A549 (cell line): ENCODE results near the gene PRDX2. TPM values are rescaled to one million over a fixed set of nuclear protein-coding genes. Genes with fewer than 3 reads are reported as not detected.

Experiments
- ATAC-seq, 2 experiments: fragments of 200-7000 bp in 1 of 2; fragments of >200 bp in 1 of 2; cut with Nextera tagmentation in 1 of 2; cut with Tn5 transposase in 1 of 2; 3 replicates each; pipeline versions ENCODE4 v1.8.0 to v1.9.1; 2018 to 2020; ENCODE audit warnings: mild to moderate bottlenecking in 1 of 2, moderate library complexity in 1 of 2
- CTCF ChIA-PET: fragments of 300-600 bp; sonication (Branson Sonifier 250); formaldehyde crosslinking; extraction: SDS; loops from one replicate; lab custom pipeline; 2021; ENCODE audit warnings: antibody characterized with exemption, inconsistent platforms; lab: Yijun Ruan, JAX
- POLR2A ChIA-PET: fragments of 350-600 bp; formaldehyde crosslinking; extraction: SDS; loops from one replicate; lab custom pipeline; 2021; ENCODE audit warnings: antibody characterized with exemption, inconsistent platforms; lab: Yijun Ruan, JAX
- DNase-seq, 2 experiments: peaks; one replicate each; pipeline versions ENCODE4 v3.0.0 to v3.0.0-alpha.2; 2011 to 2016; ENCODE audit warnings: low read depth in 1 of 2, low spot score in 1 of 2
- FAIRE-seq: peaks from 2 replicates; lab custom pipeline; 2011; peaks lifted over from hg19 to GRCh38; lab: Jason Lieb, UNC
- H3K27ac ChIP-seq, 2 experiments: fragments of >200 bp; sonication (Bioruptor Twin); formaldehyde crosslinking; 3 replicates each; pipeline ENCODE4 v1.5.1; 2016 to 2017
- H3K4me1 ChIP-seq: fragments of >200 bp; sonication (Bioruptor Twin); formaldehyde crosslinking; 3 replicates; pipeline ENCODE4 v1.6.1; 2016
- H3K4me2 ChIP-seq: fragments of >200 bp; sonication (Bioruptor Twin); formaldehyde crosslinking; 3 replicates; pipeline ENCODE4 v1.6.1; 2016
- H3K4me3 ChIP-seq: fragments of >200 bp; sonication (Bioruptor Twin); formaldehyde crosslinking; 3 replicates; pipeline ENCODE4 v1.5.1; 2016
- H3K9me3 ChIP-seq: fragments of >200 bp; sonication (Bioruptor Twin); formaldehyde crosslinking; 3 replicates; pipeline ENCODE4 v1.6.1; 2016
- BHLHE40 ChIP-seq: IDR thresholded peaks from 2 replicates; pipeline ENCODE4 v1.6.1; 2012; ENCODE audit warnings: low read depth, low read length, inconsistent platforms
- CHD2 ChIP-seq: fragments of 150-350 bp; IDR thresholded peaks from 2 replicates; pipeline ENCODE4 v1.6.1; 2014; ENCODE audit warnings: low read length; ENCODE audit not compliant: partially characterized antibody
- EHF ChIP-seq: fragments of 250-450 bp; sonication (Bioruptor Pico); IDR thresholded peaks from 2 replicates; pipeline ENCODE4 v1.5.0; 2020; ENCODE audit warnings: mild to moderate bottlenecking
- EHMT2 ChIP-seq: fragments of 200-600 bp; sonication (generic); IDR thresholded peaks from 2 replicates; pipeline ENCODE4 v1.6.1; 2016; ENCODE audit warnings: antibody characterized with exemption, low read depth, mild to moderate bottlenecking, moderate library complexity
- EP300 ChIP-seq, 2 experiments: fragments of >200 bp; sonication (Bioruptor Twin); formaldehyde crosslinking; IDR thresholded peaks; 2 replicates in 1 of 2; 3 replicates in 1 of 2; pipeline ENCODE4 v1.6.1; 2016 to 2017
- GATA3 ChIP-seq: IDR thresholded peaks from 2 replicates; pipeline ENCODE4 v1.6.1; 2012; ENCODE audit warnings: borderline replicate concordance
- HDAC2 ChIP-seq: fragments of 200-600 bp; sonication (generic); IDR thresholded peaks from 2 replicates; pipeline ENCODE4 v1.6.1; 2016
- HOXB13 ChIP-seq: fragments of 250-450 bp; sonication (Bioruptor Pico); IDR thresholded peaks from 2 replicates; pipeline ENCODE4 v1.5.0; 2020; ENCODE audit warnings: low read depth, mild to moderate bottlenecking, moderate library complexity
- HOXB5 ChIP-seq: fragments of 250-450 bp; sonication (Bioruptor Pico); IDR thresholded peaks from 2 replicates; pipeline ENCODE4 v1.5.0; 2020; ENCODE audit warnings: mild to moderate bottlenecking, moderate library complexity
- KDM1A ChIP-seq: fragments of 200-600 bp; sonication (generic); IDR thresholded peaks from 2 replicates; pipeline ENCODE4 v1.6.1; 2016; ENCODE audit warnings: low read depth, mild to moderate bottlenecking
- MAFK ChIP-seq: fragments of 450-650 bp; IDR thresholded peaks from 2 replicates; pipeline ENCODE4 v1.6.1; 2014; ENCODE audit not compliant: partially characterized antibody
- NR3C1 ChIP-seq: fragments of >200 bp; sonication (Bioruptor Twin); formaldehyde crosslinking; IDR thresholded peaks from 3 replicates; pipeline ENCODE4 v1.6.1; 2017
- POLR2A ChIP-seq: IDR thresholded peaks from 2 replicates; pipeline ENCODE4 v1.6.1; 2012; ENCODE audit warnings: mild to moderate bottlenecking, low read length
- RFX5 ChIP-seq: fragments of 450-650 bp; IDR thresholded peaks from 2 replicates; pipeline ENCODE4 v1.7.1; 2014; ENCODE audit warnings: antibody characterized with exemption, mild to moderate bottlenecking, moderate library complexity
- RNF2 ChIP-seq: fragments of 200-600 bp; sonication (generic); IDR thresholded peaks from 2 replicates; pipeline ENCODE4 v1.6.1; 2016; ENCODE audit warnings: low read depth, mild to moderate bottlenecking, antibody characterized with exemption, moderate library complexity, borderline replicate concordance
- SREBF2 ChIP-seq: fragments of 450-650 bp; IDR thresholded peaks from 2 replicates; pipeline ENCODE4 v1.6.1; 2014; ENCODE audit warnings: mild to moderate bottlenecking, moderate library complexity
- ZC3H11A ChIP-seq: fragments of 450-650 bp; IDR thresholded peaks from 2 replicates; pipeline ENCODE4 v1.6.1; 2014; ENCODE audit warnings: antibody characterized with exemption, mild to moderate bottlenecking
- ZFP36 ChIP-seq: fragments of 450-650 bp; IDR thresholded peaks from 2 replicates; pipeline ENCODE4 v1.6.1; 2014; ENCODE audit warnings: borderline replicate concordance; ENCODE audit not compliant: partially characterized antibody
- ZSCAN20 ChIP-seq: fragments of 250-450 bp; sonication (Bioruptor Pico); IDR thresholded peaks from 2 replicates; pipeline ENCODE4 v1.8.0; 2022; ENCODE audit warnings: mild to moderate bottlenecking, moderate library complexity
- WGBS: methylation state at CpG from one replicate; pipeline ENCODE4 v1.1.6; 2017; ENCODE audit errors: missing lambda C conversion rate; 5-methylcytosine and 5-hydroxymethylcytosine counted together
- polyA plus RNA-seq, 4 experiments: library from polyadenylated mRNA; depleted of rRNA in 3 of 4; stranded (reverse); fragments of >200 nt; fragmentation: RNase III in 1 of 4; extraction: RNeasy Plus Mini Kit Qiagen cat#74134 plus additional on column Dnase treatment in 1 of 4; gene quantifications; 2 replicates in 3 of 4; 3 replicates in 1 of 4; pipeline ENCODE4 v1.2.3, GENCODE V29; 2011 to 2017
- TF ChIP-seq, protein P1 (sequence below): fragments of 150-350 bp; IDR thresholded peaks from 2 replicates; pipeline ENCODE4 v1.6.1; 2014; ENCODE audit warnings: low read depth, mild to moderate bottlenecking, low read length
- TF ChIP-seq, protein P2 (sequence below): IDR thresholded peaks from 2 replicates; pipeline ENCODE4 v1.6.1; 2012
- TF ChIP-seq, protein P3 (sequence below): fragments of 250-450 bp; sonication (Bioruptor Pico); IDR thresholded peaks from 2 replicates; pipeline ENCODE4 v1.5.0; 2020; ENCODE audit warnings: low read depth, mild to moderate bottlenecking, moderate library complexity
- TF ChIP-seq, protein P4 (sequence below): IDR thresholded peaks from 2 replicates; pipeline ENCODE4 v1.6.1; 2012
- TF ChIP-seq, protein P5 (sequence below): fragments of 250-450 bp; sonication (Bioruptor Pico); IDR thresholded peaks from 2 replicates; pipeline ENCODE4 v1.5.0; 2021; ENCODE audit warnings: mild to moderate bottlenecking, moderate library complexity, borderline replicate concordance
- TF ChIP-seq, protein P6 (sequence below): fragments of >200 bp; sonication (Bioruptor Twin); formaldehyde crosslinking; IDR thresholded peaks from 2 replicates; pipeline ENCODE4 v1.6.1; 2016
- TF ChIP-seq, protein P7 (sequence below): fragments of >200 bp; sonication (Bioruptor Twin); formaldehyde crosslinking; IDR thresholded peaks from 3 replicates; pipeline ENCODE4 v1.6.1; 2016

PRDX2 gene
- polyA plus RNA-seq, 2 of the 4 experiments (the other 2 are of a cell fraction) = 0.57 to 0.84 TPM

DNA sequence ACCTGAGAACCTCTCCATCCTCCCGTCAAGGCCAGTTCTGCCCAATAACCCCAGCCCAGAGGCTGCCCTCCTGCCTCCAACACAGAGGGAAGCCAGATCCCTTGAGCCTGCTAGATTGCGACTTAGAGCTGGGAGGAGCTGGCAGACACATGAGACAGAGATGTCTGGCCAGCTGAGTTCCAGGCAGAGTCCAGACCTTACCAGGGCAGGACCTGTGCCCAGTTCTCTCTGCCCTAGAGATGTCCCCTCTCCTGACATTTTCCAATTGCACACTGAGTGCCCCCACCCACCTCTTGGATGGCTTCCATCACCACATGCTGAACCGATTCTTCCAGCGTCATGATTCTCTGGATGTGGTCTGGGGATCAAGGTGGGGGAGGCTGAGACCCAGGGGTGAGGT is 29.3 kb downstream of the PRDX2 start:
- FAIRE-seq (no peak), ATAC-seq (no peak), DNase-seq (no peak)
- Histone ChIP-seq H3K9me3 (no peaks in the 10 kb centered on the region), H3K4me3 (no peak overlapping the region), H3K4me2 (no peak overlapping the region), H3K27ac (no peak overlapping the region), H3K4me1 (peaks cover 15% of the 10 kb centered on the region; the same call in 2 of the 3 replicates)
- TF ChIP-seq NR3C1 = no peak
- no peak for TF ChIP-seq GATA3
- no peak for TF ChIP-seq EHMT2
- TF ChIP-seq, protein P1, sequence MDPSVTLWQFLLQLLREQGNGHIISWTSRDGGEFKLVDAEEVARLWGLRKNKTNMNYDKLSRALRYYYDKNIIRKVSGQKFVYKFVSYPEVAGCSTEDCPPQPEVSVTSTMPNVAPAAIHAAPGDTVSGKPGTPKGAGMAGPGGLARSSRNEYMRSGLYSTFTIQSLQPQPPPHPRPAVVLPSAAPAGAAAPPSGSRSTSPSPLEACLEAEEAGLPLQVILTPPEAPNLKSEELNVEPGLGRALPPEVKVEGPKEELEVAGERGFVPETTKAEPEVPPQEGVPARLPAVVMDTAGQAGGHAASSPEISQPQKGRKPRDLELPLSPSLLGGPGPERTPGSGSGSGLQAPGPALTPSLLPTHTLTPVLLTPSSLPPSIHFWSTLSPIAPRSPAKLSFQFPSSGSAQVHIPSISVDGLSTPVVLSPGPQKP = no peak
- TF ChIP-seq RNF2 = no peak
- TF ChIP-seq RFX5 = no peak
- no peak for TF ChIP-seq HDAC2
- TF ChIP-seq KDM1A = no peak
- TF ChIP-seq CHD2 = no peak
- TF ChIP-seq POLR2A = no peak
- TF ChIP-seq HOXB5 (CRISPR knock-in tag) = no peak
- TF ChIP-seq, protein P2, sequence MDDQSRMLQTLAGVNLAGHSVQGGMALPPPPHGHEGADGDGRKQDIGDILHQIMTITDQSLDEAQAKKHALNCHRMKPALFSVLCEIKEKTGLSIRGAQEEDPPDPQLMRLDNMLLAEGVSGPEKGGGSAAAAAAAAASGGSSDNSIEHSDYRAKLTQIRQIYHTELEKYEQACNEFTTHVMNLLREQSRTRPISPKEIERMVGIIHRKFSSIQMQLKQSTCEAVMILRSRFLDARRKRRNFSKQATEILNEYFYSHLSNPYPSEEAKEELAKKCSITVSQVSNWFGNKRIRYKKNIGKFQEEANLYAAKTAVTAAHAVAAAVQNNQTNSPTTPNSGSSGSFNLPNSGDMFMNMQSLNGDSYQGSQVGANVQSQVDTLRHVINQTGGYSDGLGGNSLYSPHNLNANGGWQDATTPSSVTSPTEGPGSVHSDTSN = no peak
- ChIA-PET CTCF (interaction anchor here (26.9 to 29.7 kb wide), 2 partner anchors 23 to 26 kb away, joined by 725 to 901 read pairs; partner anchors contain the start of genes BEST2, GET3, JUNB and PRDX2), POLR2A (no interaction called here)
- 79% methylated on average over 4 of the region's 4 CpGs for WGBS

DNA sequence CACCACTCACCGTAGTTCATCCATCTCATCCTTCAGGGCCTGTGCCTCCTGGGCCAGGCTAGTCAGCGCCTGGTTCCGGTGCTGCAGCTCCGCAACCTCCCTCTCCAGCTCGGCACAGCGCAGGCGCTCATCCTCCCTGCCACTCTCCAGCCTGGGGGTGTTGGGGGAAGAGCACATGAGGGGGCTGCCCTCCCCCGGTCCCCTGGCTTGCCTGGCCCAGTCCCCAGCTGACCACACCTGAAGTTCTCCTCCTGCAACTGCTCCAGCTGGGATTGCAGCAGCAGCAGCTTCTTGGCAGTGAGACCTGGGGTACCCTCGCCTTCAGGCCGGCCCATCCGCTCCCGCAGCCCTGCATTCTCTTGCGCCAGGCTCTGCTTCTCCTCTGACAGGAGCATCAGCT is 30.7 kb downstream of the PRDX2 start:
- no peaks in the 10 kb centered on the region for H3K9me3 ChIP-seq
- no peak overlapping the region for H3K4me2 ChIP-seq
- 83% methylated on average over 6 of the region's 13 CpGs for WGBS
- ATAC-seq (no peak), DNase-seq (no peak), FAIRE-seq (no peak)
- no peak overlapping the region for H3K27ac ChIP-seq
- H3K4me3 ChIP-seq = no peak overlapping the region
- peaks cover 12% of the 10 kb centered on the region; the same call in 2 of the 3 replicates for H3K4me1 ChIP-seq
- POLR2A ChIA-PET = no interaction called here
- CTCF ChIA-PET = interaction anchor here (1.6 to 29.7 kb wide), 3 partner anchors 22 to 77 kb away, joined by 7 to 901 read pairs (median 725); partner anchors contain the start of genes BEST2, GET3, JUNB and PRDX2
- TF ChIP-seq, protein P3, sequence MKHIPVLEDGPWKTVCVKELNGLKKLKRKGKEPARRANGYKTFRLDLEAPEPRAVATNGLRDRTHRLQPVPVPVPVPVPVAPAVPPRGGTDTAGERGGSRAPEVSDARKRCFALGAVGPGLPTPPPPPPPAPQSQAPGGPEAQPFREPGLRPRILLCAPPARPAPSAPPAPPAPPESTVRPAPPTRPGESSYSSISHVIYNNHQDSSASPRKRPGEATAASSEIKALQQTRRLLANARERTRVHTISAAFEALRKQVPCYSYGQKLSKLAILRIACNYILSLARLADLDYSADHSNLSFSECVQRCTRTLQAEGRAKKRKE (CRISPR knock-in tag) = no peak
- TF ChIP-seq RFX5 = no peak

DNA sequence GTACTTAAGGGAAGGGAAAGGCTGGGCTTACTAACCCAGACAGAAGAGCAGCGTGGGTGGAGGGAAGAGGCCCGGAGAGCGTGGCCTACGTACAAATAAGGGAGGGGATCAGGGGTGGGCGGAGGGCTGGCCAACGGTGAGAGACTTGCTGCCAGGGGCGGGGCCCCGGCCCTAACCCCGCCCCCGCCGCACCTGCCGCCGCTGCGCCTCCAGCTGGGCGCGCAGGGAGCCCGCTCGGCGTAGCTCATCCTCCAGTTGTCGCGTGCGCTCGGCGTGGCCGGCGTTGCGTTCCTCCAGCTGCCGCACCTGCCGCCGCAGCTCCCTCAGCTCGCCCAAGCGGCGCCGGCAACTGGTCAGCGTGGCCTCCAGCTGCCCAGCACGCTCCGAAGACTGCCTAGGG is 31.9 kb downstream of the PRDX2 start:
- ATAC-seq (no peak), FAIRE-seq (no peak), DNase-seq (no peak)
- H3K4me3 ChIP-seq = no peak overlapping the region
- ChIA-PET CTCF (interaction anchor here (8.5 to 29.7 kb wide), 3 partner anchors 21 to 77 kb away, joined by 79 to 901 read pairs (median 725); partner anchors contain the start of genes BEST2, GET3, JUNB and PRDX2), POLR2A (no interaction called here)
- 84% methylated on average over 11 of the region's 37 CpGs for WGBS
- no peak overlapping the region for H3K27ac ChIP-seq
- H3K4me1 ChIP-seq = peaks cover 8% of the 10 kb centered on the region; the same call in 2 of the 3 replicates
- no peaks in the 10 kb centered on the region for H3K9me3 ChIP-seq
- no peak overlapping the region for H3K4me2 ChIP-seq
- TF ChIP-seq EHF (CRISPR knock-in tag) = no peak
- TF ChIP-seq, protein P4, sequence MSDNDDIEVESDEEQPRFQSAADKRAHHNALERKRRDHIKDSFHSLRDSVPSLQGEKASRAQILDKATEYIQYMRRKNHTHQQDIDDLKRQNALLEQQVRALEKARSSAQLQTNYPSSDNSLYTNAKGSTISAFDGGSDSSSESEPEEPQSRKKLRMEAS = no peak
- no peak for TF ChIP-seq ZC3H11A
- TF ChIP-seq EP300 (IDR thresholded peaks at IDR 0.05) = no peak
- no peak for TF ChIP-seq HOXB13 (CRISPR knock-in tag)
- TF ChIP-seq BHLHE40 = no peak
- TF ChIP-seq MAFK = no peak
- TF ChIP-seq, protein P5, sequence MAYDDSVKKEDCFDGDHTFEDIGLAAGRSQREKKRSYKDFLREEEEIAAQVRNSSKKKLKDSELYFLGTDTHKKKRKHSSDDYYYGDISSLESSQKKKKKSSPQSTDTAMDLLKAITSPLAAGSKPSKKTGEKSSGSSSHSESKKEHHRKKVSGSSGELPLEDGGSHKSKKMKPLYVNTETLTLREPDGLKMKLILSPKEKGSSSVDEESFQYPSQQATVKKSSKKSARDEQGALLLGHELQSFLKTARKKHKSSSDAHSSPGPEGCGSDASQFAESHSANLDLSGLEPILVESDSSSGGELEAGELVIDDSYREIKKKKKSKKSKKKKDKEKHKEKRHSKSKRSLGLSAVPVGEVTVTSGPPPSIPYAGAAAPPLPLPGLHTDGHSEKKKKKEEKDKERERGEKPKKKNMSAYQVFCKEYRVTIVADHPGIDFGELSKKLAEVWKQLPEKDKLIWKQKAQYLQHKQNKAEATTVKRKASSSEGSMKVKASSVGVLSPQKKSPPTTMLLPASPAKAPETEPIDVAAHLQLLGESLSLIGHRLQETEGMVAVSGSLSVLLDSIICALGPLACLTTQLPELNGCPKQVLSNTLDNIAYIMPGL (CRISPR knock-in tag) = no peak
- TF ChIP-seq, protein P6, sequence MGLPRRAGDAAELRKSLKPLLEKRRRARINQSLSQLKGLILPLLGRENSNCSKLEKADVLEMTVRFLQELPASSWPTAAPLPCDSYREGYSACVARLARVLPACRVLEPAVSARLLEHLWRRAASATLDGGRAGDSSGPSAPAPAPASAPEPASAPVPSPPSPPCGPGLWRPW = no peak
- no peak for TF ChIP-seq ZFP36
- no peak for TF ChIP-seq HDAC2
- TF ChIP-seq RFX5 = no peak
- TF ChIP-seq SREBF2 = no peak
- no peak for TF ChIP-seq ZSCAN20 (CRISPR knock-in tag)
- TF ChIP-seq GATA3 = no peak
- TF ChIP-seq, protein P7, sequence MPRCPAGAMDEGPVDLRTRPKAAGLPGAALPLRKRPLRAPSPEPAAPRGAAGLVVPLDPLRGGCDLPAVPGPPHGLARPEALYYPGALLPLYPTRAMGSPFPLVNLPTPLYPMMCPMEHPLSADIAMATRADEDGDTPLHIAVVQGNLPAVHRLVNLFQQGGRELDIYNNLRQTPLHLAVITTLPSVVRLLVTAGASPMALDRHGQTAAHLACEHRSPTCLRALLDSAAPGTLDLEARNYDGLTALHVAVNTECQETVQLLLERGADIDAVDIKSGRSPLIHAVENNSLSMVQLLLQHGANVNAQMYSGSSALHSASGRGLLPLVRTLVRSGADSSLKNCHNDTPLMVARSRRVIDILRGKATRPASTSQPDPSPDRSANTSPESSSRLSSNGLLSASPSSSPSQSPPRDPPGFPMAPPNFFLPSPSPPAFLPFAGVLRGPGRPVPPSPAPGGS = no peak
